ENCODE results near the gene B3GNT4. TPM values are rescaled to one million over a fixed set of nuclear protein-coding genes. Genes with fewer than 3 reads are reported as not detected.
A peak's percentile ranks its signal among the peaks of the same experiment; 100 is the strongest.

Gene B3GNT4
- total RNA-seq, 1 donor from 2014 or later: 0.91 TPM

DNA sequence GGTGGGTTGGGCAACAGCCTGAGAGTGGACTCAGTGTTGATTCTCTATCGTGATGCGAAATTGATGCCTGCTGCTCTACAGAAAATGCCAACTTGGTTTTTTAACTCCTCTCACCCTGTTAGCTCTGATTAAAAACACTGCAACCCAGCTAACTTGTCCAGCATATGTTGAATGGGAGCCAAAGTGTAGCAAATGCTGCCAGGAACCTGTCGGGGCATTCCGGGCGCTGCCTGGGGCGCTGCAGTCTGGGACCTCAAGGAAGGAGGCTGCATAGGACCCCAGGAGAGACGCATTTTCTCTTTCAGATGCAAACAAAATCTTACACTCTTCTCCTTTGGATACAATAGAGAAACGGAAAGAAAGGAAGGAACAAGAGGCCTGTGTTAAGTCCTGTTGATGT lies 3.9 kb downstream of the B3GNT4 start:
- no peak for DNase-seq (ENCODE audit: low spot score, unreplicated experiment)
- Mint-ChIP-seq H3K36me3 (ENCODE audit: insufficient read depth) (peaks cover 25% of the 10 kb centered on the region), H3K9me3 (ENCODE audit: low read depth) (no peaks in the 10 kb centered on the region), H3K4me1 (ENCODE audit: low read depth) (no peaks in the 10 kb centered on the region), H3K27me3 (peaks cover 34% of the 10 kb centered on the region), H3K4me3 (ENCODE audit: low read depth) (no peak overlapping the region), H3K27ac (no peak overlapping the region)
- TF ChIP-seq, protein P1, sequence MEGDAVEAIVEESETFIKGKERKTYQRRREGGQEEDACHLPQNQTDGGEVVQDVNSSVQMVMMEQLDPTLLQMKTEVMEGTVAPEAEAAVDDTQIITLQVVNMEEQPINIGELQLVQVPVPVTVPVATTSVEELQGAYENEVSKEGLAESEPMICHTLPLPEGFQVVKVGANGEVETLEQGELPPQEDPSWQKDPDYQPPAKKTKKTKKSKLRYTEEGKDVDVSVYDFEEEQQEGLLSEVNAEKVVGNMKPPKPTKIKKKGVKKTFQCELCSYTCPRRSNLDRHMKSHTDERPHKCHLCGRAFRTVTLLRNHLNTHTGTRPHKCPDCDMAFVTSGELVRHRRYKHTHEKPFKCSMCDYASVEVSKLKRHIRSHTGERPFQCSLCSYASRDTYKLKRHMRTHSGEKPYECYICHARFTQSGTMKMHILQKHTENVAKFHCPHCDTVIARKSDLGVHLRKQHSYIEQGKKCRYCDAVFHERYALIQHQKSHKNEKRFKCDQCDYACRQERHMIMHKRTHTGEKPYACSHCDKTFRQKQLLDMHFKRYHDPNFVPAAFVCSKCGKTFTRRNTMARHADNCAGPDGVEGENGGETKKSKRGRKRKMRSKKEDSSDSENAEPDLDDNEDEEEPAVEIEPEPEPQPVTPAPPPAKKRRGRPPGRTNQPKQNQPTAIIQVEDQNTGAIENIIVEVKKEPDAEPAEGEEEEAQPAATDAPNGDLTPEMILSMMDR (IDR thresholded peaks at IDR 0.05; ENCODE audit: unreplicated experiment): no peak

DNA sequence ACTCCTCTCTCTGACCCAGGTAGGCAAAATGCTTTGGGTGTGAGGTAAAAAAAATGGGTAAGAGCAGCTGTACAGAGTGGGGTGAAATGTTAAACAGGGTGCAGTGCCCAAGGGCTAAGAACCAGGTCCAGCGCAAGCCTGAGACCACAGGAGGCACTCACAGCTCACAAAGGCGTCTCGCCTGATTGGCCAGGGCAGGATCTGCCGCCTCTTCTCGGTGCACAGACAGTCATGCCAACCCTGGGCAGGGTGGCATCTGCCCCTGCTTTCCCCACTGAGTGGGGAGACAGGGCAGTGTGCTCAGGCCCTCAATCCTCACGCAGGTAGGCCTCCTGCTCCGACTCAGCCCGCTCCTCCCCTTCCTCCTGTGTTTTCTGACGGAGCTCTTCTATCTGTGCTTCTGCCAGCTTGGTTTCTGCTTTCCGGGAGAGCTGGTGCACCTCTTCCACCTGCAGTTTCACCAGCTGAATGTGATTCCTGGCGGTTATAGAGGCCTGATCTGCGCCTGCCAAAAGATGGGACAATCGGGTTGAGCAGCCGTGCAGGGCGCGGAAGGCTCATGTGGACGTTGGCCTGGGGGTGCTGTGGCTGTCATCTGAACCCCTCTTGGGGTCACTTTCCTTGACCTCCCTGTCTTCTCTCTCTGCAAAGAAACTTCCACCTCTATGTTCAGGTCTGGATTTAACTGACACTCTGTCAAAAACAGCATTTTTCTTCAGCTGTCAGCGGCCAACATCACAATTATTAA lies 4.7 kb downstream of the B3GNT4 start:
- peaks cover 25% of the 10 kb centered on the region for H3K36me3 Mint-ChIP-seq (ENCODE audit: insufficient read depth)
- no peak overlapping the region for H3K27ac Mint-ChIP-seq
- H3K9me3 Mint-ChIP-seq (ENCODE audit: low read depth): no peaks in the 10 kb centered on the region
- peaks cover 27% of the 10 kb centered on the region for H3K27me3 Mint-ChIP-seq
- H3K4me1 Mint-ChIP-seq (ENCODE audit: low read depth): no peaks in the 10 kb centered on the region
- TF ChIP-seq, protein P1 (IDR thresholded peaks at IDR 0.05; ENCODE audit: unreplicated experiment): no peak
- no peak overlapping the region for H3K4me3 Mint-ChIP-seq (ENCODE audit: low read depth)
- no peak for DNase-seq (ENCODE audit: low spot score, unreplicated experiment)

DNA sequence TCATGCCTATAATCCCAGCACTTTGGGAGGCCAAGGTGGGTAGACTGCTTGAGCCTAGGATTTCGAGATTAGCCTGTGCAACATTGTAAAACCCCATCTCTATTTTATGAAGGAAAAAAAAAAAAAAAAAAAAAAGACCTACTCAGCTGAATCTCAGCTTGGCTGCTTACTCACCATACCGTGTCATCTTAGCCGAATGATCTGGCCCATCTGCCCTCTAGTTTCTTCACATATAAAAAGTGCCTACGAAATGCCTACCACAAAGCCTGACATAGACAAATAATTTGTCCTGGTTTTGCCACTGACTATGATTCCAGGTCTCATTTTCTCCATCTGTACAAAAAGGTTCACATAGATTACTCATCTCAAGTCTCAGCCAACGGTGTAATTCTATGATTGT lies 12.3 kb downstream of the B3GNT4 start:
- Mint-ChIP-seq H3K27me3 (no peaks in the 10 kb centered on the region), H3K4me3 (ENCODE audit: low read depth) (no peak overlapping the region), H3K27ac (no peak overlapping the region), H3K36me3 (ENCODE audit: insufficient read depth) (peaks cover 23% of the 10 kb centered on the region), H3K4me1 (ENCODE audit: low read depth) (no peaks in the 10 kb centered on the region), H3K9me3 (ENCODE audit: low read depth) (no peaks in the 10 kb centered on the region)
- TF ChIP-seq, protein P1 (IDR thresholded peaks at IDR 0.05; ENCODE audit: unreplicated experiment): no peak
- DNase-seq (ENCODE audit: low spot score, unreplicated experiment): no peak

DNA sequence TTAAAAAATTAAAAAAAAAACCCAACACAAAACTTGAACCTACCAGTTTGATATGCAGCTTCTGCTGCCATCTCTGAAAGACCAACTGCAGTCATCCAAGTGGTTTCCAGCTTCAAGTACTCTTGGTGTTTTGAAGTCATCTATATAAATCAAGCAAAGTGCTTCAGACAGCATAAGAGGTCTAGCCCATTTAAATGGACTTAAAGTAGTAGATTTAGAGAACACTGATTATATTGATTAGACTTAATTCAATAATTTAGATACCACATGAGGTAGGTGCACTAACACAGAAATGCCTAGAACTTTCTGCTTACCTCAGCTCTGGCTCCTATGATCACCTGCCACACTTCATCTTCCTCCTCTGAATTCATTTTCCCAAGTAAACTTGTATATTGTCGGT lies 12.9 kb downstream of the B3GNT4 start:
- peaks cover 24% of the 10 kb centered on the region for H3K36me3 Mint-ChIP-seq (ENCODE audit: insufficient read depth)

DNA sequence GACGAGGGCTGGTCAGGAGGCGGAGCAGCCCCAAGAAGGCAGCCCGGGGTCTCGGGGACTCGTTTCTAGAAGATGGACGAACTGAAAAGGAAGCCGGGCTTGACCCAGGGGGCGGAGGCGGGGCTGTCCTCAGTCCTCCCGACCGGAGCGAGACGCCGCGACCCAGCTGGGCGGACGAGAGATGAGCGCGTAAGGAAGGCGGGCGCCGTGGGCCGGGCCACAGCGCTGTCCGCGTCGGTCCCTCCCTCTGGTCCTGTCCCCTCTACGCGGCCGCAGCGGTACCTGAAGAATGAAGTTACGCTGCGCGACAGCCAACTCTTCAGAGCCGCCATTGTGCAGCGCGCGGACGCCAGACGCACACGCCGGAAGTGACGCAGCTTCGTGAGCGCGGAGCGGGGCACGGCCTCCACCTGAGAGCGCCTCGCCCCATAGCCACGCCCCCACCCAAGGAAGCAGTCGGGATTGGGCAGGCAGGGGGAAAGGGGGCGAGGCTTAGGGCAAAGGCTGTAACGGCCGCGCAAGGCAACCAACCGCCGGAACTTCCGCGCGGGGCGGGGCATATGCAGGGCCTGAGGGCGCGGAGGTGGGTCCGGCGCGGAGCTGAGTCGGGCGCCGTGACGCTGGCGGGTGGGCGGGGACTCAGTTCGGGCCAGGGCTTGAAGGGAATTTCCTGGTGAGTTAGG lies 22.3 kb downstream of the B3GNT4 start, which contains the start of gene DIABLO:
Gene DIABLO (minus strand): TSS at position 370 of the 683 bp plus-strand sequence. CDS start 38 bp downstream, at position 332.
- H3K9me3 Mint-ChIP-seq (ENCODE audit: low read depth): no peaks in the 10 kb centered on the region
- peaks cover 16% of the 10 kb centered on the region for H3K4me1 Mint-ChIP-seq (ENCODE audit: low read depth)
- H3K36me3 Mint-ChIP-seq (ENCODE audit: insufficient read depth): peaks cover 9% of the 10 kb centered on the region
- TF ChIP-seq, protein P1 (IDR thresholded peaks at IDR 0.05; ENCODE audit: unreplicated experiment): no peak
- H3K4me3 Mint-ChIP-seq (ENCODE audit: low read depth): peak within 1 kb of the TSS; percentile 95
- H3K27me3 Mint-ChIP-seq: no peaks in the 10 kb centered on the region
- peak; percentile 100 for DNase-seq (ENCODE audit: low spot score, unreplicated experiment)
- peak within 1 kb of the TSS; percentile 98 for H3K27ac Mint-ChIP-seq

More for the DNA sequence above, 12.9 kb downstream of the B3GNT4 start:
- Mint-ChIP-seq H3K27me3 (no peaks in the 10 kb centered on the region), H3K4me1 (ENCODE audit: low read depth) (no peaks in the 10 kb centered on the region), H3K9me3 (ENCODE audit: low read depth) (no peaks in the 10 kb centered on the region), H3K4me3 (ENCODE audit: low read depth) (no peak overlapping the region), H3K27ac (no peak overlapping the region)
- TF ChIP-seq, protein P1 (IDR thresholded peaks at IDR 0.05; ENCODE audit: unreplicated experiment): no peak
- no peak for DNase-seq (ENCODE audit: low spot score, unreplicated experiment)

All from progenitor cell of endocrine pancreas (in vitro differentiated cells).